ENCODE data around the gene VWF. TPM values are rescaled to one million over a fixed set of nuclear protein-coding genes. Genes with fewer than 3 reads are reported as not detected.
"Not testable (repeated sequence)": the region's sequence is repeated elsewhere in the genome, so short reads cannot be mapped to it uniquely, and the experiment has no call there.

VWF gene
- total RNA-seq, 2 experiments from 2014 or later = 0.24 to 0.25 TPM

DNA sequence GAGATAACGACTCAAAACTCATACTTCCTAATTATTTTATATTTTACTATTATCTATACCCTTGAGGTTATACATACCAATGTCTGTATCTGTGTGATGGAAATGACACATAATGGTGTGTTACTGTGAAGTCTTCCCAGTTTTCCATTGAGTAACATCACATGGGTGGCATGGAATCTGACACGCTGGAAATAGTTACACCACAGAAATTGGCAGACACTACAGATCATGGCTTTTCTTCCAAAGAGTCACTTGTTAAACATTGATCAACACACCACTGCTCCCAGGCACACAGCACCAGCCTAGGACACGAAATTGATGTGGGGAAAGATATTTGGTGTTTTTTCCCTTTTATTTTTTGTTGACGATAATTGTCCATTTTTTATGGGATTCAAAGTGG, 33.0 kb upstream of the VWF start:
- H3K4me1 Mint-ChIP-seq = peaks cover 24% of the 10 kb centered on the region
- H3K27ac Mint-ChIP-seq = no peak overlapping the region
- no peaks in the 10 kb centered on the region for H3K9me3 Mint-ChIP-seq
- no peaks in the 10 kb centered on the region for H3K27me3 Mint-ChIP-seq
- no peak for DNase-seq
- no peaks in the 10 kb centered on the region for H3K36me3 Mint-ChIP-seq
- H3K4me3 Mint-ChIP-seq = no peak overlapping the region

- Mint-ChIP-seq H3K4me1 (peaks cover 13% of the 10 kb centered on the region), H3K4me3 (no peak overlapping the region), H3K36me3 (no peaks in the 10 kb centered on the region), H3K27me3 (no peaks in the 10 kb centered on the region), H3K27ac (no peak overlapping the region), H3K9me3 (no peaks in the 10 kb centered on the region)
- no peak for DNase-seq
These were observed 30.4 kb upstream of the VWF start for GRCh38 chr12:6154730-6155459.

GRCh38 chr12:6148722-6149121, 24.3 kb upstream of the VWF start:
- not testable (repeated sequence) for DNase-seq, H3K36me3 Mint-ChIP-seq, H3K27ac Mint-ChIP-seq, H3K4me3 Mint-ChIP-seq, H3K9me3 Mint-ChIP-seq, H3K27me3 Mint-ChIP-seq
- peaks cover 16% of the 10 kb centered on the region for H3K4me1 Mint-ChIP-seq

DNA sequence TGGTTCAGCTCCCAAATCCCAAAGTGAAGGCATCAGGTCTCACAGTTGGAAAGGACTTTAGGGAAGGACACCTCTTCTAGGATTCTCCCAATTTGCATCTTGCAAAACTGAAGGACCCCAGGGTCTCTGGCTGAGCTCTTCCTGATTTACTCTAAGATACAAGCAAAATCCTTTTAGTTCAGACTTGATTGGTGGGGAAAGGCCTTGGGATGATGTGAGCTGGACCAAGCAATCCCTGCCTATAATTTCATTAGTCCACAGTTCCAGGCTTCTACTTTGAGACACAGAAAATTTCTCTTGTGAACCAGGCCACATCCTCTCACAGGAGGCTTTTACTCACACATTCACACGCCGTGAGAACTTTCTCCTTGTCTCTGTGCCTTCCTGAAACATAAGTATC, 23.6 kb upstream of the VWF start:
- DNase-seq = no peak
- Mint-ChIP-seq H3K4me1 (peaks cover 17% of the 10 kb centered on the region), H3K9me3 (no peaks in the 10 kb centered on the region), H3K4me3 (no peak overlapping the region), H3K36me3 (no peaks in the 10 kb centered on the region), H3K27ac (no peak overlapping the region), H3K27me3 (no peaks in the 10 kb centered on the region)

- no peak for DNase-seq
- no peaks in the 10 kb centered on the region for H3K27me3 Mint-ChIP-seq
- no peaks in the 10 kb centered on the region for H3K36me3 Mint-ChIP-seq
- H3K4me1 Mint-ChIP-seq = peaks cover 23% of the 10 kb centered on the region
- H3K9me3 Mint-ChIP-seq = peaks cover 4% of the 10 kb centered on the region
- H3K27ac Mint-ChIP-seq = no peak overlapping the region
- H3K4me3 Mint-ChIP-seq = no peak overlapping the region
These were observed 22.5 kb upstream of the VWF start for GRCh38 chr12:6146951-6147350.

DNA sequence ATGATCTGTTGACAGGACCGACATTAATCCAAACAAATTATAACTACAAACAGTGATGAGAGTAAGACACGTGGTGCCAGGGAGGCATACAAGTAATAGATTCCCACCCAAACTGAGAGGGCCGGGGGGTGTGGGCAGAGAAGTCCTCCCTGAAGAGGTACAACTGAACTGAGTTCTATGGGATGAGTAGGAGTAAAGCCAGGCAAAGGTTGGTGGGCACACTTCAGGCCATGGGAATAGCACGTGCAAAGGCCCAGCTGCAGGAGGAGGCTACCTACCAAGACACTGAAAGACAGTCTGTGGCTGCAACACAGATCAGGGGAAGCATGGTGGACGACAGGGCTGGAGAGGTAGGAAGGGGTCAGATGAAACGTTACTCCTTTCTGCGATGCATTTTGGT, 22.0 kb upstream of the VWF start:
- Mint-ChIP-seq H3K9me3 (peaks cover 4% of the 10 kb centered on the region), H3K4me3 (no peak overlapping the region), H3K4me1 (peaks cover 26% of the 10 kb centered on the region), H3K36me3 (no peaks in the 10 kb centered on the region), H3K27ac (no peak overlapping the region), H3K27me3 (no peaks in the 10 kb centered on the region)
- DNase-seq = no peak

GRCh38 chr12:6145564-6145963, 21.1 kb upstream of the VWF start:
- Mint-ChIP-seq H3K4me1 (peaks cover 35% of the 10 kb centered on the region), H3K27ac (peak overlapping the region; percentile 62), H3K4me3 (no peak overlapping the region), H3K9me3 (peaks cover 4% of the 10 kb centered on the region), H3K27me3 (no peaks in the 10 kb centered on the region), H3K36me3 (no peaks in the 10 kb centered on the region)
- DNase-seq = no peak

- H3K27ac Mint-ChIP-seq = no peak overlapping the region
- peaks cover 48% of the 10 kb centered on the region for H3K4me1 Mint-ChIP-seq
These were observed 18.8 kb upstream of the VWF start for GRCh38 chr12:6143303-6143675.

DNA sequence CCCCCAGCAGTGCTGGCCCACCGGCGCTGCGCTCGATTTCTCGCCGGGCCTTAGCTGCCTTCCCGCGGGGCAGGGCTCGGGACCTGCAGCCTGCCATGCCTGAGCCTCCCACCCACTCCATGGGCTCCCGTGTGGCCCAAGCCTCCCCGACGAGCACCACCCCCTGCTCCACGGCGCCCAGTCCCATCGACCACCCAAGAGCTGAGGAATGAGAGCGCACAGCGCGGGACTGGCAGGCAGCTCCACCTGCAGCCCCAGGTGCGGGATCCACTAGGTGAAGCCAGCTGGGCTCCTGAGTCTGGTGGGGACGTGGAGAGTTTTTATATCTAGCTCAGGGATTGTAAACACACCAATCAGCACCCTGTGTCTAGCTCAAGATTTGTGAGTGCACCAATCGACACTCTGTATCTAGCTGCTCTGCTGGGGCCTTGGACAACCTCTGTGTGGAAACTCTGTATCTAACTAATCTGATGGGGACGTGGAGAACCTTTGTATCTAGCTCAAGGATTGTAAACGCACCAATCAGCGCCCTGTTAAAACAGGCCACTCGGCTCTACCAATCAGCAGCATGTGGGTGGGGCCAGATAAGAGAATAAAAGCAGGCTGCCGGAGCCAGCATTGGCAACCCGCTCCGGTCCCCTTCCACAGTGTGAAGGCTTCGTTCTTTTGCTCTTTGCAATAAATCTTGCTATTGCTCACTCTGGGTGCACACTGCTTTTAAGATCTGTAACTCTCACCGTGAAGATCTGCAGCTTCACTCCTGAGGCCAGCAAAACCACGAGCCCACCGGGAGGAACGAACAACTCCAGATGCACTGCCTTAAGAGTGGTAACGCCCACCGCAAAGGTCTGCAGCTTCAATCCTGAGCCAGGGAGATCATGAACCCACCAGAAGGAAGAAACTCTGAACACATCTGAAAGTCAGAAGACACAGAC, 18.2 kb upstream of the VWF start:
- not testable (repeated sequence) for H3K27me3 Mint-ChIP-seq, H3K9me3 Mint-ChIP-seq, H3K36me3 Mint-ChIP-seq, H3K4me3 Mint-ChIP-seq
- Mint-ChIP-seq H3K4me1 (peaks cover 45% of the 10 kb centered on the region), H3K27ac (peak overlapping the region; percentile 13)
- DNase-seq = peak; percentile 14

More at GRCh38 chr12:6143303-6143675, 18.8 kb upstream of the VWF start:
- H3K36me3 Mint-ChIP-seq = peaks cover 2% of the 10 kb centered on the region
- H3K27me3 Mint-ChIP-seq = no peaks in the 10 kb centered on the region
- no peak for DNase-seq
- H3K4me3 Mint-ChIP-seq = no peak overlapping the region
- peaks cover 4% of the 10 kb centered on the region for H3K9me3 Mint-ChIP-seq

- not testable (repeated sequence) for H3K27me3 Mint-ChIP-seq, H3K4me3 Mint-ChIP-seq, H3K9me3 Mint-ChIP-seq, H3K36me3 Mint-ChIP-seq
- H3K4me1 Mint-ChIP-seq = peaks cover 45% of the 10 kb centered on the region
- H3K27ac Mint-ChIP-seq = peak overlapping the region; percentile 92
- peak; percentile 4 for DNase-seq
These were observed 17.4 kb upstream of the VWF start for GRCh38 chr12:6141731-6142367.

DNA sequence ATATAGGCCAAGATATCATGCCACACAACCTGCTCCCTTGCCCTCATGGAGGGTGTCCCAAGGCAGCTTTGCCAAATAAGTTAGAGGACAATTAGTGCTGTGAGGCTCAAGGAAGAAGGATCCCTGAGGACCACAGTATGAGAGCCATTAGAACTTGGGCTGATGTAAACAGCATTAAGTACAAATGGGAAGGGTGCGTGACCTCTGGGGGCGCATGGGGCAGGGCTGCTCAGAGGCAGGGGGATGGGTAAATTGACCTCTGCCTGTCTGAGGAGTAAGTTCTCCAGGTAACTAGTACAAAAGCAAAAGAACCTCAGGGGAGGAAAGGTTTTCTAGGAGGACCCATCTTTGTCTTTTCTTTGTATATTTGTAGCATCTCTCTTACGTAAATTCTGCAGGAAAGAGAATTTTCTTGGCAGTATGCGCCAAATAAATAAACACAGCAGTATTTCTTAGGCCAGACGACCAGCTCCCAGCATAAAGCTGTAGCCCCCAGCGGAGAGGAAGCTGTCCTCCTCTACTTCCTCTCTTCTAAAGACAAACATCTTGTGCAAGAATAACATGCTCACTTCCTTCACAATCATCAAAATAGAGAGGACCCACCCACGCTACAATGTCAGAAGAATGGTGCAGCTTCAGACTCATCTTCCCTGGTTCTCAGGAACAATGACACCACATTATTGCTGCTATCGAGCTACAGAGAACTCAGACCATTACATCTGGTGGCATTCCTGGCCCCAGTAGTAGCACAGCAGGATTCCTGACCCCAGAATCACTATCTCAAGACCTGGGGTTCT, 16.4 kb upstream of the VWF start:
- Mint-ChIP-seq H3K9me3 (peaks cover 6% of the 10 kb centered on the region), H3K4me1 (peaks cover 42% of the 10 kb centered on the region), H3K27me3 (no peaks in the 10 kb centered on the region), H3K27ac (peak overlapping the region; percentile 92), H3K36me3 (peaks cover 2% of the 10 kb centered on the region), H3K4me3 (peak overlapping the region; percentile 53)
- peak; percentile 11 for DNase-seq

GRCh38 chr12:6135071-6135470, 10.6 kb upstream of the VWF start:
- DNase-seq = no peak
- peaks cover 15% of the 10 kb centered on the region for H3K4me1 Mint-ChIP-seq
- no peak overlapping the region for H3K4me3 Mint-ChIP-seq
- H3K9me3 Mint-ChIP-seq = peaks cover 2% of the 10 kb centered on the region
- H3K27ac Mint-ChIP-seq = no peak overlapping the region
- H3K27me3 Mint-ChIP-seq = no peaks in the 10 kb centered on the region
- peaks cover 2% of the 10 kb centered on the region for H3K36me3 Mint-ChIP-seq

- Mint-ChIP-seq H3K4me3 (no peak overlapping the region), H3K27ac (no peak overlapping the region), H3K36me3 (no peaks in the 10 kb centered on the region), H3K27me3 (no peaks in the 10 kb centered on the region), H3K9me3 (peaks cover 2% of the 10 kb centered on the region), H3K4me1 (peaks cover 7% of the 10 kb centered on the region)
- no peak for DNase-seq
These were observed 9.2 kb upstream of the VWF start for GRCh38 chr12:6133642-6134041.

- Mint-ChIP-seq H3K27ac (no peak overlapping the region), H3K9me3 (peaks cover 2% of the 10 kb centered on the region), H3K4me3 (no peak overlapping the region), H3K4me1 (peaks cover 3% of the 10 kb centered on the region), H3K27me3 (no peaks in the 10 kb centered on the region), H3K36me3 (no peaks in the 10 kb centered on the region)
- DNase-seq = no peak
These were observed 8.0 kb upstream of the VWF start for GRCh38 chr12:6132496-6132895.

DNA sequence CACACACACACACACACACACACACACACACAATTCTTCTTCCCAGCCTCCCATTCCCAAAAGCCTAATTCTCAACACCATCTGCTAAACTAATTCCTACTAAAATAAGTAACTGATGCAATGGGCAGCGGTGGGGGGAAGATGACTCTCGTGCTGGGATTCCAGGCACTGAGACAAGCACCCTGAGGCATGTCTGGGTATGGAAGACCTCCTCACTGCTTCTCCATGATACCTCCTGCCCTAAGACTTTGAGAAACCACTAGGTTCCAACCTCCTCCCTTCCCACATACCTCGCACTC, 789 bp upstream of the VWF start:
- no peaks in the 10 kb centered on the region for H3K9me3 Mint-ChIP-seq
- H3K27me3 Mint-ChIP-seq = no peaks in the 10 kb centered on the region
- no peak overlapping the region for H3K27ac Mint-ChIP-seq
- H3K36me3 Mint-ChIP-seq = no peaks in the 10 kb centered on the region
- no peak for DNase-seq
- H3K4me1 Mint-ChIP-seq = no peaks in the 10 kb centered on the region
- no peak overlapping the region for H3K4me3 Mint-ChIP-seq
